EH (cell line): Measurements from ENCODE around the gene HEPN1.

ENCODE experiments used
- DNase-seq: peaks from one replicate; pipeline ENCODE4 v3.0.0-alpha.2; 2015; ENCODE audit warnings: low read depth

HEPN1 gene

DNA sequence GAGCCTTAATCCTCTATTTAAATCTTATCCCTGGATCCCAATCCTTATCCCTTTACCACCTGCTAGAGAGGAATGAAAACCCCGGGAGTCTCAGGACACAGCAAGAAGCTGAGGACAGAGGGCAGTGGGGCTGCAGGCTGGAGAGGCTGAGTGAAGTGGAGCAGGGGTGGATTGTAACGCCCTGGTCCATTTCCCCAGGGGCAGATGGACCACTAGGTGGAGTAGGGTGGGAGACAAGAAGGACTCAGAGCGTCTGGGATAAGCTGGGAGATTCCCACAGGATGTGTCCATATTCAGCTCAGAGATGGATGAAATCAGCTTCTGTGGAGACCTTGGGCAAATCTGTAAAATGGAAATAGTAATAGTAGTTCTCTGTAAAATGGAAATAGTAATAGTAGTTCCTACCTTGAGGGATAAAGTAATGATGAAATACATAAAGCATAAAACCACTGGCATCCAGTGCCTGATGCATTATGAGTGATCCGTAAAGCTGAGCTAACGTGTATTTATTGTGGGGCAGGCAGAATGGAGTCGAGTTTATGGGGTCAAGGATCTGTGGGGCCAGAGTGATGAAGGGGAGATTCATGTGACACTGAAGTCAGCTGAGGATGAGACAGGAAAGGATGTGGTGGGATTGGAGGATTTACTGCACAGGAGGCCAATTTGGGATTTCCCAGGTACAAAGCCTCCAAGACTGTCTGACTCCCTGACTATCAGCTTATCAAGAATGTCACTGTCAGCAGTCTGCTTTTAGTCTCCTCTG lies 19.5 kb upstream of the HEPN1 start:
- no peak for DNase-seq

DNA sequence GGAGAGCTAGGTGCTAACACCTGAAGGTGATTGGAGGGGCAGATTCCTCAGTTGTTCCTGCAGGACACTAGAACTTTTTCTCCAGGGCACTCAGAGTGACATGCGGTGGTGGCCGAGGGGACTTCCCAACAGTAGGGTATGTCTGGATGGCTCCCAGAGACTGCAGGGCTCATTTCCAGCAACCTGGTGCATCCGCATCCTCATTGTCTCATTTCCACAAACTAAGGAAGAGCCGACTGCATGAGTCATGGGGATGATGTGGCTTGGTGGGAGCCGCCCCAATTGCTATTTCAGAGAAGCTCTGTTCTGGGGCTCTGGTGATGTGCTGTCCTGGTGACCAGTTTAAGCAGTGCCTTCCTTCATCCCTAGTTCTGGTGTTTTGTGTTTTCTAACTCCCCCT lies 18.6 kb upstream of the HEPN1 start:
- DNase-seq = peak; percentile 95

DNA sequence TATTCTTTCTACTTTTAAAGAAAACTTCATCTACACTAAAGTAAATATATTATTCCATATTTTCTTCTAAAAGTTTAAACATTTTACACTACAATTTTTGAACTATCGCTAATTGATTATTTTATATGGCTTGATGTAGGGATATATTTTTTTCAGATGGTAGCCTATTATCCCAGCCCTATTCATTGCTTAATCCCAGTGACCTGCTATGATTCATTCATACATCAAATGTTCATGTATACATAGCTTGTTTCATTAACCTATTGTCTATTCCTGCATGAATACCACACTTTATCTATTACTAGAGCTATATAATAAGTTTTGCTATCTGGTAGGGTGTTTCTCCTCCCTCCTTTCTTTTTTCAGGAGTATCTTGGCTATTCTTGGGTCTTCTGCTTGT lies 16.4 kb upstream of the HEPN1 start:
- DNase-seq = no peak

DNA sequence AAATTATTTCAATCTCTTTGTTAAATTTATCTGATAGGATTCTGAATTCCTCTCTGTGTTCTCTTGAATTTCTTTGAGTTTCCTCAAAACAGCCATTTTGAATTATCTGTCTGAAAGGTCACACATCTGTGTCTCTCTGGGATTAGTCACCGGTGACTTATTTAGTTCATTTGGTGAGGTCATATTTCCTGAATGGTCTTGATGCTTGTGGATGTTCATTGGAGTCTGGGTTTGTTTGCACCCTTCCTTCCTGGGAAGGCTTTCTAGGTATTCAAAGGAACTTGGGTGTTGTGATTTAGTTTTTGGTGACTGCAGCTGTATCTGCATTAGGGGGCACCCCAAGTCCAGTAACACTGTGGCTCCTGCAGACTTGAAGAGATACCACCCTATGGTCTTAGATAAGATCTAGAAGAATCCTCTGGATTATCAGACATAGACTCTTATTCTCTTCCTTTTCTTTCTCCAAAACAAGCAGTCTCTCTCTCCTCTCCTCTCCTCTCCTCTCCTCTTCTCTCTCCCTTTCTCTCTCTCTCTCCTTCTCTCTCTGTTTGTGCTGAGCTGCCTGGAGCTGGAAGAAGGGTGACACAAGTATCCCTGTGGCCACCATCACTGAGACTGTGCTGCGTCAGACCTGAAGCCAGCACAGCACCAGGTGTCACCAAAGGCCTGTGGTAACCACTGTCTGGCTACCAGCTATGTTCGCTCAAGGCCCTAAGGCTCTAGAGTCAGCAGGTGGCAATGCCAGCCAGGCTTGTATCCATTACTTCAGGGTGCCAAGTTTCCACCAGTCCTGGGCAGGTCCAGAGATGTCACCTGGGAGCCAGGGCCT lies 3.3 kb upstream of the HEPN1 start:
- peak; percentile 60 for DNase-seq

DNA sequence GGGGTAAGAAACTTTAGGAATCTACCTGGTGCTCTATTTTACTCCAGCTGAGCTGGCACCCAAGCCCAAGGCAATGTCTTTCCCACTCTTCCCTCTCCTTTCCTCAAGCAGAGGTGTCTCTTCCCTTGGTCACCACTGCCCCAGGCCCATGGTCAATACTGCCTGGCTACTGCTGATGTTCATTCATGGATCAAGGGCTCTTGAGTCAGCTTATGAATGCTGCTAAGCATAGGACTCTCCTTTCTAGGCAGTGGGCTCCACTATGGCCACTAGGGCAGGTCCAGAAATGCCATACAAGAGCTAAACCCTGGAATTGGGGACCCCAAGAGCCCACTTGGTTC lies 2.7 kb upstream of the HEPN1 start:
- no peak for DNase-seq

DNA sequence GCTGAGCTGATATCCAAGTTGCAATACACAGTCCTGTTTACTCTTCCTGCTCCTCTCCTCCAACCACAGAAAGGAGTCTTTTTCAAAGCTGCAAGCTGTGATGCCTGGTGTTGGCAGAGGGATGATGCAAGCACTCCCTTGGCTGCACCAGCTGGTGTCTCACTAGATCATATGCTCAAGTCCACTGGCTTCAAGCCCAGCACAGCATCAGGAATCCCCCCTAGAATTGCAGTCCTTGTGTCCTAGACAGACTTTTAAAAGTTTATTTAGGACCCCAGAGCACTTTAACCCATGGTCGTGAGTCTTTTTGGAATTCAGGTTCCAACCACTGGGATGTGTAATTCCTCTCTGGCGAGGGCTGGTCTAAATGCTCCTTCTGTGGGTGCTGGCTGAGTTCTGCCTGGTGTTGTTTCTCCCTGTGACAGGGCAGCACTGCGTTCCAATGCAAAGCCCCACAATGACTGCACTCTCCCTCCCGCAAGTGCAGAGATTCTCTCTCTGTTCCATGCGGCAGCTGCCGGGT lies 1.9 kb upstream of the HEPN1 start:
- DNase-seq = no peak

DNA sequence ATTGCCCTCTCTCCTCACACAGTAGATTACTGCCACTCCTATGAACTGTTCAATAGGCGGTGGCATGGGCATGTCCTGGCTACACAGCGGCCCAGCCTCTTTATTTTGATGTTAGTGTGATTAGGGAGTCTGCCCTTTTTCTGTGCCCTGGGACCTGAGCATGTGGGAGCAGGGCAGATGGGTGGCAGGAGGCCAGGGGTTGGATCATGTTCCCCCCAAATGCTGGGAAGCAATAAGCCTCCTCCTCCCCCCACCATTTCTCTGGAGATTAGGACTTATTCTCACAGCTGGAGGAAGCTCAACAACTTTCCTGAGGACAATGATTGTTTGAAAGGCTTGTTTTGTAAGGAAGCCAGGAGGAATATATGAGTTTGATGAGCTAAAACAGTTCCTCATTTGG lies 848 bp downstream of the HEPN1 start:
- no peak for DNase-seq

DNA sequence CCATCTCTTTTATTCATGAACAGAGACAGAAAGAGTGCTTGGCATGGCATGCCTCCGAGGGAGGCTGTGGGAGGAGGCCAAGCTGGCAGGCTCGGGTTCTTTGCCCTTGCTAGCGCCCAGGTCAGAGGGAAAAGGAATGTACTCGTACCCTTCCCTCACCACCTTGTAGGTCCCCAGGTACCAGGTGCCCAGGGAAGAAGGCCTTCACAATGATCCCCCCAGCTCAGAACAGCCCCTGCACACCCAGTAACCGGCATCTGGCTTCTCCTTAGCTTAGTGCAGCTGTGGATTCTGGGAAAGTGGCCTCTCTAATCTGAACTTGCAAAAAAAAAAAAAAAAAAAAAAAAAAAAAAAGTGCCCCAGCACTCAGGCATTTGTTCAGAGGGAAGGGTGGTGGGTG lies 1.3 kb downstream of the HEPN1 start:
- no peak for DNase-seq

DNA sequence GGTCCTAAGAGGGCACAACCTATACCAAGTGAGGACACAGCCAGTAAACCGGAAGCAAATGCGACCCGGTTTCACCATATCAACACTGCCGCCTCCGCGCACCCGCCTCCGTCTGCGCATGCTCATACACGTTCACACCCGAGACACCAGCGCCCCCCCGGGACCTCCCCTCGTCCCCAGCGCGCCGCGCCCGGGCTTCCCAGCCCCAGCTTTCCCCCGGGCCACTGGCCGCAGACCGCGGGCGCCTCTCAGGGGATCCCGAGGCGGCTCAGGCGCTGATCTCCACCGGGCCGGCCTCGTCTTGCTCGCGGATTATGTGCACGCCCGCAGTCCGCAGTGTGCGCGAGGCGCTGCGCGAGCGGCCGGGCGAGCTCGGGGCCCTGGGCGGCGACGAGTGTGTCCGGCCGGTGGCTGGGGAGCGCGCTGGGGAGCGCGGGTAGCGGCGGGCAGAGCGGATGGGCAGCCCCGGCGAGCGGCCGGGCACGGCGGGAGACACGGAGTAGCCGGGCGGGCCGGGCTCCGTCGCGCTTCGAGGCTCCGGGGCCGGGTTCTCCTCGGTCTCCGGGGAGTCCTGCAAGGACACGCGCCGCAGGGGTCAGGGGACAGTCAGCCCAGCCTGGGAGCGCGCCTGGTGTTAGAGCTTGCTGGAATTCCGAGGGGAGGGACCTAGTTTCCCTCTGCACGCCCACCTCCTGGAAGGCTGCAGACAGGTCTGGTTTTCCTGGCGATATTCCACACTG lies 2.0 kb downstream of the HEPN1 start:
- peak; percentile 70 for DNase-seq

DNA sequence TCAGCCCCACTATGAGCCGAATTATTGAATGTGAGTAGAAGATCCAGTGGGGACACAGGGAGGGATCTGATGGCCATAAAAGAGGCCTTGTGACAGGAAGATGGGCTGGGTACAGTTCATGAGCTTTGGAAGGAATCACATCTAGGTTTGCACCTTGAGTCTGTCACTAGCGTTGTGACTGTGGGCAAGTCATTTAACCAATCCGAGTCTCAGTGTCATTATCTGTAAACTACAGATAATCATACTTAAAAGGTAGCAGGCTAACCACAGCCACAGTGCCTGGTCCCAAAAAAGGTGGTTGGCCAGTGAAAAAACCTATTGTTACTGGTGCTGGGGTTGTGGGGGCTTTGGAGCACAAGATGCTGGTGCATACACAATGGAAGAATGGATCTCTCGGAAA lies 3.8 kb downstream of the HEPN1 start:
- DNase-seq = no peak

DNA sequence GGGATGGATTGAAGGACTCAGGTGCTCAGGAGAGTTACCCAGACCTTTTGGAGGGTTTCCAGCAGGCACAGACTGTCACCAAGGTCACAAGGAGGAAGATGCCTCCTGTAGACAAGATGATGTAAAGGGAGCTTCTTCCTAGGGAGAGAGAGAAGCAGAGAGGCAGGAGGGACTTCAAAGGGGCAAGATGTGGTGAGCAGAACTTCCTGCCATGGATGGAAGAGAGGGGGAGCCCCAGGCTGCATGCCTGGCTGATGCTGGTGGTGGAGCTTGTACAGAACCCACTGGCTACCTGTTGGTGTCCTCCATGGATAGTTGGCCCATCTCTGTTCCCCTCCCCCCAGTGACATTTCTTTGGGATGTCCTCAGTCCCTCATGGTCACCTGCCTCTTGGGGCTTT lies 4.2 kb downstream of the HEPN1 start:
- no peak for DNase-seq

DNA sequence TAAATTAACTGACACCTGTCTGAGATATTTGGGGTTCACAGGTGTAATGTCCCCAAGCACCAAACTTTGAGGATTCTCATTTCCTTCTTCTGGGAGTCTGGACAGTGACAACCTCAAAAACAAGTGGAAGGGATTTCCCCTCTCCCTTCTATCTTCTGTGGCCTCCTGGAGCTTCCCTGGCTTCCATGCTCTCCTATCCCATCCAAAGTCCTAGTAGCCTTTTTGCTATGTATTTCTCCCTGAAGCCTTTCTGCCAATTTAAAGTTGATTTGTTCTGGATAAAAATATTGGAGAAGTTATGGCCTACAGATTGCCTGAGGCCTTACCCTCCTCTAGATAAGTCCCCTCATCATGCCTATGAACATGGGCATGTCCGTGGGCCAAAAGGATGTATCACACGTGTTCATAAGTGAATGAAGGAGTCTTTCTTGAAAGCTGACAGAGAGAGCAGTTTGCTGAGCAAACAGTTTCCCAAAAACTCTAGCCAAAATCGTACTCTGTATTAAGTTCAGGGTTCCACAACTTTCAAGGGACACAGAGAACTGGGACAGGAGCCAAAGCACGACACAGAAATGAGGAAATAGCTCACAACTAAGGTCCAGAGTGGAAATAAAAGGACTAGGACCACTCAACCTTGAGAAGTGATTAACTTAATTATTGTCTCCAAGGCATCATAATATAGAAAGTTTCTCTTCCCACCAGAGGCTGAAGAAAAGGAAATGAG lies 10.1 kb downstream of the HEPN1 start:
- no peak for DNase-seq

DNA sequence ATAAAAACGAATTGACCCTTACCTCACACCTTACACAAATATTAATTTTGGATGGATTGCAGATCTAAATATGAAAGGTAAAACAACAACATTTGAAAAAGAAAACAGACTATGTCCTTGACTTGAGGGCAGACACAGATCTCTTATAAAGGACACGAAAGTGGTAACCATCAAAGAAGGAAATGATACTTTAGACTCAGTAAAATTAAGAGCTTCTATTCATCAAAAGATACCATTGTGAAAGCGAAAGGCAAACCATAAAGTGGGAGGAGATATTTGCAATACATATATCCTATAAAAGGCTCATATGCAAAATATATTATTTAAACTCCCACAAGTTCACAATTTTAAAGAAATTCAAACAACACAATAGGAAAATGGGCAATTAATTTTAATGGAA lies 11.7 kb downstream of the HEPN1 start:
- no peak for DNase-seq

DNA sequence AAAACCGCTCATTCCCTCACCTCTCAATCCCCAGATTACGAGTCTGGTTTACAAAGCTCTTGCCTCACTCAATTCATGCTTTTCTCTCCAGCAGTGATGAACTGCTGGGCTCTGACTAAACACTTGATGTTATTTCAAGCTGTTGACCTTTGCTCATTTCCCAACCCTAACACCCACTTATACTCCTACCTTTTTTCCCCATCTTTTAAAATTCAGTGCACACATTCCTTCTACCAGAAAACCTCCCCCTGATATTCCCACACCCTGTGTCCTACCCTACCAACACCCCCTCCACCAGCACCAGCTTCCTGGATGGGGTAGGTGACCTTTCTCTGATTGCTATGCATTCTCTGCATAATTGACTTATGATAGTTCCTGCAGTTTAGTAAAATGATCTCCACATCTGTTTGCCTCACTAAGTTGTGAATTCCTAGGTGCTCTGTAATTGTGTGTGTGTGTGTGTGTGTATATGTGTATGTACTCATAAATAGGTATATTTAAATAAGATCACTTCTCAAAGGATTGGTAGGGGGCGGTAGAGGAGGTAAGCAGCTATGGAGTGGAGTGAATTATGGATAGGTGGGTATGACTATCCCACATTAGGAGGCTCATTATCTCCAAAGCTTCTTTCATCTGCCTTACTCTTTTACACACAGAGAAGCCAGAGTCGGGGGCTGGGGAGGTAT lies 16.0 kb downstream of the HEPN1 start:
- peak; percentile 83 for DNase-seq

DNA sequence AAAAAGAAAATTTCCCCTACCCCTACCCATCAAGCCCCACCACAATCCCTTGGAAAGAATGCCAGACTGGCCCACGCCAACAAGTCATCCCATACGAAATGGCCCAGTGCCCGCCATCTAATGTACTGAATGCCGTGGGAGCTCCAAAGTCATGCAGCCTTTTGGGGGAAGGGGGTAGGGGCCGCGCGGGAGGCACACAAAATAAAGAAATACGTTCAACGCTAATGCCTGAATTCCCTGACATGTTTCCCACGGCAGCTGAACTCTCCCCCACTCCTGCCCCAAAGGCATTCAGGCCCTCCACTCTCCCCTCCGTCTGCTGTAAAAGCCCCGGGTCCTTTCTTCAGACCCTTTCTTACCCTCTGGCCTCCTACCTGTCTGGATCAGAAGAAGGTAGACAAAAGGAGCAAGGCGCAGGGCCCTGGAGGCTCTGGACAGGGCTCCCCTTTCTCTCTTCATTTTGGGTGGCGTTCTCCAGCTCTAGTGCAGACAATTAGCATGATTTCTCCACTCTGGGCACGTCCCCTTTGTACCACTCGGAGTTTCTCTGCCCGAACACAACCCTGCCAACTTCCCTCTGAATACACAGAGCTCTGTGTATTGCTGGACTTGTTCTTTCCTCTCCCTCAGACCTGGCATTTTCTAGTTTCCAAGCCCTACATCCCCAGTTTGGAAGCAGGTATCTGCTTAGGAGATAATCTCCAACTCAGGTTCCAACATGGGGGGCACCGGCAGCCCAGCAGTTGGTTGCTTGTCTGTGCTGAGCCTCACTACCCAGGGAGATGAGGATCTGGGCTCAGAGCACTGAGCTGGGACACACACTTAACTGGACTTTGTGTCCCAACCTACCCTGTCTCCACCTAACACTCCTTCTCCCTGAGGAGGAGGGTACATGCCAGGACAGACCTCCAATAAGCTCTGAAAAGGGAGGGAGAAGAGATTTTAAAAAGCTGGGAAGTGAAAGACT lies 16.8 kb downstream of the HEPN1 start, which contains the start of gene HEPACAM:
Gene HEPACAM, minus strand, starts transcription at position 500 of the 967 bp plus-strand sequence. Its CDS starts 41 bp downstream, at position 459.
- DNase-seq = no peak

DNA sequence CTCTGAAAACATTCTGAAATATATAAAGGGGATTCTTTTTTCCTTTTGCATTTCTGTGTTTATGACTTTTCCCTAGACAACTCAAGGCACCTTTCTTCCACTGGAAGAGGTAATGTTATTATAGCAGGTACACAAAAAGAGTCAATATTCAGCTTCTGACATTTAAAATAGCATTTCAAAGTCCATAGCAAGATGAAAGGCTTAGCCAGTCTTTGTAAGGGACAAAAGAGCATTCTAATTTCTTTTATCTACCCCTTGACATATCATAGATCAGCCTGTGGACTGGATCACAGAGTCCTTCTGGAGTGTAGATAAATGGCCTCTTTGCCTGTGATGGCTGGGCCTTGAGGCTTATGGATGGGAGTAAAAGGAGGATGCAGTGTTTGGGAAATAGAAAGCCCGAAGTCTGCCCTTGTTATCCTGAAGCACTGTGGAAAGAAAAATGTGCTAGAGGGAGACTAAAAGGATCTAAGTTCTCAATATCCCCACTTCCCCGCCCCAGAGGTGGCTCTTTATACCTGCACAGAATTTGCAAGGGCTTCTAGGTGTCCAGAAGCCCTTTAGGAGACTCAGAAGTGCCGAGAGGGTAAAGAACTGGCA lies 18.4 kb downstream of the HEPN1 start:
- no peak for DNase-seq

DNA sequence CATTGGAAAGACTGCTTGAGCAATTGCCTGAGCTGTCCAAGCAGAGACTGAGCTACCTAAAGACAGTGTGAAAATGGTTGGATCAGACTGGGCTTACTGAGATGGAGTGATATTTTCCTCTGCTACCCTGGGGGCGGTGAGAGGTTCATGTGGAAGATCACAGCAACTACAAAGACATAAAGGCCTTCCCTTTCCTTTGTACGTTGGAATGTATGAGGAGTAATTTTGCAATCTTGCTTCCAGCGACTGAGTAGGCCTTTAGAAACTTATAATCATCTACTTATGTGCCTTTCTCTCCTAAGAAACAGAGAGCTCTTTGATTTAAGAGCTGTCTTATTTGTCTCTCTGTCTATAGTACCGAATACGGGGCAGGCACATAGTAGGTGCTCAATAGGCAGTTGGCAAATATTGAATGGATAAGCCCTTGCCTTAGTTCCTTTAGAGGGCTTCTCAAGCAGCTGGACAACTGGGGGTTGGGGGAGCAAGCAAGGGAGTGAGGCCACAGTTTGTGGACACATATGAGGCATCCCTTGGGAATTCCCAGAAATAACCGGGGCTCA lies 19.2 kb downstream of the HEPN1 start:
- DNase-seq = peak; percentile 31

DNA sequence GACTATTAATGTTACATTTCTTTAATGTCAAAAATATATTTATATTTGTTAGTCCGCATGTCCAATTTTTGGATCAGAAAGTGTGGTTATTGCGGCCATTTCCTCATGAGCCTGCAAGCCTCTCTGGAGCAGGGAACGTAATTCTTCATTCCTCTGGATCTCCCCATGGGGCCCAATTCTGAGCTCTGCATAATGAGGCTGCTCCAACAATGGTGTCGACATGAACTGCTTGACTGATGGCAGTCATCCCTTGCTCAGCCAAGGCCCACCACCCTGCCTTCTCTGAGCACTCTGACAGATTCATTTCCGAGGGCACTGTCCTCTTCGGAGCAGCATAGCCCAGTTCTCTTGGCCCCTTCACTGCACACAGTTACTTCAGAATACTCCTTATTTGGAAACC lies 19.9 kb downstream of the HEPN1 start:
- no peak for DNase-seq

DNA sequence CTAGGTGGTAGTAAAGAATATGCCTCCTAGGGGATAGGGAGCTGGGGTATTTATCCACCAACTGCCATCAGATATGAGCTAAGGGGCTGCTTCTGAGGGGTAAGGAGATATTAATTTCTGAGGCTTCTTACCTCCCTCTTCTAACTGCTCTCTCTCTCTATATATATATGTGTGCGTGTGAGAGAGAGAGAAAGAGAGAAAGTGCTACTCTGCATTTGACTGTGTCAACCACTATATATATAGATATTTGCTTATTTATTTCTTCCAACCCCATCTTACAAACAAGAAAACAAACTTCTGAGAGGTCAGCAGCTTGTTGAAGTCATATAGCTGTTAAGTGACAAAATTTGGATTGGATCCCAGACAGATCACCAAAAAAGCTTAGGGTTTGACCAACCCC lies 22.7 kb downstream of the HEPN1 start:
- no peak for DNase-seq
